Activated CD4-positive, CD25-positive, alpha-beta regulatory T cell treated with anti-CD3 and anti-CD28 coated beads, Interleukin-2, amount 50 U/mL, for 72 hours (primary cell): ENCODE measurements around the gene CHRNB4.

Source experiments
- DNase-seq: peaks from one replicate; pipeline ENCODE4 v3.0.0; 2021

Gene CHRNB4

GRCh38 chr15:78667578-78668236 lies 26.7 kb upstream of the CHRNB4 start:
- no peak for DNase-seq

GRCh38 chr15:78666010-78666409 lies 25.0 kb upstream of the CHRNB4 start:
- no peak for DNase-seq

- no peak for DNase-seq
These were observed 22.7 kb upstream of the CHRNB4 start for GRCh38 chr15:78663703-78664102.

GRCh38 chr15:78662028-78662427 lies 21.0 kb upstream of the CHRNB4 start:
- DNase-seq: no peak

- no peak for DNase-seq
These were observed 20.0 kb upstream of the CHRNB4 start for GRCh38 chr15:78661001-78661400.

- DNase-seq: no peak
These were observed 19.6 kb upstream of the CHRNB4 start for GRCh38 chr15:78660584-78660983.

GRCh38 chr15:78658823-78659222 lies 17.8 kb upstream of the CHRNB4 start:
- DNase-seq: no peak

GRCh38 chr15:78654272-78654671 lies 13.3 kb upstream of the CHRNB4 start:
- no peak for DNase-seq

- DNase-seq: no peak
These were observed 11.1 kb upstream of the CHRNB4 start for GRCh38 chr15:78651930-78652615.

GRCh38 chr15:78651007-78651406 lies 10.0 kb upstream of the CHRNB4 start:
- DNase-seq: no peak

- DNase-seq: no peak
These were observed 9.0 kb upstream of the CHRNB4 start for GRCh38 chr15:78650022-78650421.

- no peak for DNase-seq
These were observed 4.0 kb upstream of the CHRNB4 start for GRCh38 chr15:78645009-78645408.

GRCh38 chr15:78642331-78642730 lies 1.3 kb upstream of the CHRNB4 start:
- no peak for DNase-seq

- DNase-seq: no peak
These were observed 802 bp upstream of the CHRNB4 start for GRCh38 chr15:78641749-78642275.

GRCh38 chr15:78640527-78641101 lies 396 bp downstream of the CHRNB4 start:
- DNase-seq: no peak

- no peak for DNase-seq
These were observed 2.2 kb downstream of the CHRNB4 start for GRCh38 chr15:78638658-78639314.

- DNase-seq: no peak
These were observed 3.1 kb downstream of the CHRNB4 start for GRCh38 chr15:78637776-78638435.

- no peak for DNase-seq
These were observed 4.6 kb downstream of the CHRNB4 start for GRCh38 chr15:78636378-78636859.

- peak; percentile 25 for DNase-seq
These were observed 5.7 kb downstream of the CHRNB4 start for GRCh38 chr15:78635346-78635745.

GRCh38 chr15:78634210-78635145 lies 6.5 kb downstream of the CHRNB4 start:
- DNase-seq: peak; percentile 2

- no peak for DNase-seq
These were observed 7.7 kb downstream of the CHRNB4 start for GRCh38 chr15:78633348-78633747.
